ENCODE measurements around the gene SGCA. TPM values are rescaled to one million over a fixed set of nuclear protein-coding genes. Genes with fewer than 3 reads are reported as not detected.

The SGCA gene
- total RNA-seq, 2 donors from 2014 or later = 0.51 to 2.6 TPM

DNA sequence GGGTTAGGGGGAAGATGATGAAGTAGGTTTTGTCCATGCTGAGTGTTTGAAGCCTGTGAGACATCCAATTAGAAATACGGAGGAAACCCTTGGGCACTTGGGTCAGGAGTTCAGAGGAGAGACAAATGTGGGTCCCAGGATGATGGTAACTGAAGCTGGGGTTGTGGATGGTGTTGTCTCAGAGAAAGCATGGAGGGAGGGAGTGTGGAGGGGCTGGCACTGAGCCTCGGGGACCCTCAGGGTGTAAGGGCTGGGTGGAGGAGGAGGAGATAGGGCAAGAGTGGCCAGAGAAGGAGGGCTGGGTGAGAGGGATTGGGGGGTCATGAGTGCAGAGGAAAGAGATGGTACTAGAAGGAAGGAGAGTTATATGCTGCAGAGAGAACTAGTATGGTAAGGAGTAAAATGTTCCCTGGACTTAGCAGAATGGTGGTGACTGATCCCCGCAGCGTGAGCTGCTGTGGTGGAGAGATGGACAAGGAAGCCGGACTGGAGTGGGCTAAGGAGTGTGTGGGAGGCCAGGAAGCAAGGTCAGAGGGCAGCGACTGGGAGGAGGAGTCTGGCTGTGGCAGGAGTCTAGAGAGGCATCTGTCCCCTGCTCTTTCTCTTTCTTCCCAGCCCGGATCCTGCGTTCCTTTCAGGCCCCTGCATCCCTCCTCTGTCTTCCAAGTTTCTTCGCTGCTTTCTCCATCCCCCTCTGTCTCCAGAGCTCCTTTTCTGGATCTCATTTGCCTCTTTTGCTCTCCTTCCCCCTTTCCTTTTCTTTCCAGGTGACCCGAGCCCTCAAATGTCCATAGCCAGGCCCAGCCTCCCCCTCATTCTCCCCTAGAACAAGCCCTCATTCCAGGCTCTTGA lies 39.5 kb downstream of the SGCA start:
- peaks cover 46% of the 10 kb centered on the region for H3K4me1 Mint-ChIP-seq
- Histone ChIP-seq H3K27me3 (ENCODE audit: control insufficient read depth, insufficient read depth, low read length, poor library complexity, severe bottlenecking) (peaks cover 23% of the 10 kb centered on the region), H3K9ac (ENCODE audit: extremely low read depth, low read length, poor library complexity, severe bottlenecking) (no peak overlapping the region), H3K27ac (ENCODE audit: low read depth, low read length) (no peak overlapping the region), H3K9me3 (ENCODE audit: control insufficient read depth, low read length) (no peaks in the 10 kb centered on the region), H3K36me3 (ENCODE audit: control insufficient read depth, insufficient read depth, low read length) (no peaks in the 10 kb centered on the region), H3K4me3 (ENCODE audit: low read length) (no peak overlapping the region), H3K4me1 (ENCODE audit: control insufficient read depth, insufficient read depth, low read length) (peaks cover 13% of the 10 kb centered on the region)
- no peaks in the 10 kb centered on the region for H3K9me3 Mint-ChIP-seq
- H3K27me3 Mint-ChIP-seq (ENCODE audit: insufficient read depth) = peaks cover 65% of the 10 kb centered on the region
- no peak for DNase-seq
- H3K36me3 Mint-ChIP-seq (ENCODE audit: low read depth) = no peaks in the 10 kb centered on the region
- no peak overlapping the region for H3K4me3 Mint-ChIP-seq
- 65 to 84% methylated on average over 9 to 10 of the region's 10 CpGs for WGBS, 2 experiments (ENCODE audit: insufficient coverage in 1 of 2, insufficient read length in 1 of 2)
- no peak overlapping the region for H3K27ac Mint-ChIP-seq
- TF ChIP-seq, protein P1, sequence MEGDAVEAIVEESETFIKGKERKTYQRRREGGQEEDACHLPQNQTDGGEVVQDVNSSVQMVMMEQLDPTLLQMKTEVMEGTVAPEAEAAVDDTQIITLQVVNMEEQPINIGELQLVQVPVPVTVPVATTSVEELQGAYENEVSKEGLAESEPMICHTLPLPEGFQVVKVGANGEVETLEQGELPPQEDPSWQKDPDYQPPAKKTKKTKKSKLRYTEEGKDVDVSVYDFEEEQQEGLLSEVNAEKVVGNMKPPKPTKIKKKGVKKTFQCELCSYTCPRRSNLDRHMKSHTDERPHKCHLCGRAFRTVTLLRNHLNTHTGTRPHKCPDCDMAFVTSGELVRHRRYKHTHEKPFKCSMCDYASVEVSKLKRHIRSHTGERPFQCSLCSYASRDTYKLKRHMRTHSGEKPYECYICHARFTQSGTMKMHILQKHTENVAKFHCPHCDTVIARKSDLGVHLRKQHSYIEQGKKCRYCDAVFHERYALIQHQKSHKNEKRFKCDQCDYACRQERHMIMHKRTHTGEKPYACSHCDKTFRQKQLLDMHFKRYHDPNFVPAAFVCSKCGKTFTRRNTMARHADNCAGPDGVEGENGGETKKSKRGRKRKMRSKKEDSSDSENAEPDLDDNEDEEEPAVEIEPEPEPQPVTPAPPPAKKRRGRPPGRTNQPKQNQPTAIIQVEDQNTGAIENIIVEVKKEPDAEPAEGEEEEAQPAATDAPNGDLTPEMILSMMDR (conservative IDR thresholded peaks at IDR 0.05) = no peak

DNA sequence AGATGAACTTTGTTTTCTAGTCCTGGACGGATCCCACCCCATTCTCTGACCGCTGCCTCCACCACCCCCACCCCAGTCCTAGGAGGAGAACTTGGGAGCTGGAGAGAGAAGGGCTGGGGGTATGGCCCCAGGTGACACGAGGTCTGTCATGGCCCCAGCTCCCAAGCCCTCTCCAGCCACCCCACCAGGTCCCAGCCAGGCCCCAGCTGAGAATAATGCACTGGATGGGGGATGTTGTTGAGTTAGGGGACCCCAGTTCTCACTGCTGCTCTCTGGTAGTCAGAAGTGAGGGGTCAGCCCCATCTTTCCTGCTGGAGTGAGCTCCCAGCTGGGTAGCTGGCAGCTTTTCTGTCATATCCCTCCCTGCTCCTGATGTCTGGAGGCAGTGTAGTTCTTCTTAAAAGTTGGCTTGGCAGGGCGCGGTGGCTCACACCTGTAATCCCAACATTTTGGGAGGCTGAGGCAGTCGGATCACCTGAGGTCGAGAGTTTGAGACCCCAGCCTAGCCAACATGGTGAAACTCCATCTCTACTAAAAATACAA lies 40.2 kb downstream of the SGCA start:
- no peak overlapping the region for H3K9ac ChIP-seq (ENCODE audit: extremely low read depth, low read length, poor library complexity, severe bottlenecking)
- TF ChIP-seq, protein P1 (conservative IDR thresholded peaks at IDR 0.05) = no peak
- H3K4me1 ChIP-seq (ENCODE audit: control insufficient read depth, insufficient read depth, low read length) = peaks cover 20% of the 10 kb centered on the region
- H3K36me3 ChIP-seq (ENCODE audit: control insufficient read depth, insufficient read depth, low read length) = no peaks in the 10 kb centered on the region
- no peaks in the 10 kb centered on the region for H3K9me3 ChIP-seq (ENCODE audit: control insufficient read depth, low read length)
- peaks cover 60% of the 10 kb centered on the region for H3K27me3 Mint-ChIP-seq (ENCODE audit: insufficient read depth)
- H3K9me3 Mint-ChIP-seq = no peaks in the 10 kb centered on the region
- no peak overlapping the region for H3K27ac ChIP-seq (ENCODE audit: low read depth, low read length)
- H3K36me3 Mint-ChIP-seq (ENCODE audit: low read depth) = no peaks in the 10 kb centered on the region
- 92 to 98% methylated on average over 4 of the region's 7 CpGs for WGBS, 2 experiments (ENCODE audit: insufficient coverage in 1 of 2, insufficient read length in 1 of 2)
- H3K4me1 Mint-ChIP-seq = peaks cover 45% of the 10 kb centered on the region
- peaks cover 19% of the 10 kb centered on the region for H3K27me3 ChIP-seq (ENCODE audit: control insufficient read depth, insufficient read depth, low read length, poor library complexity, severe bottlenecking)
- no peak for DNase-seq
- no peak overlapping the region for H3K4me3 ChIP-seq (ENCODE audit: low read length)
- no peak overlapping the region for H3K27ac Mint-ChIP-seq
- no peak overlapping the region for H3K4me3 Mint-ChIP-seq

DNA sequence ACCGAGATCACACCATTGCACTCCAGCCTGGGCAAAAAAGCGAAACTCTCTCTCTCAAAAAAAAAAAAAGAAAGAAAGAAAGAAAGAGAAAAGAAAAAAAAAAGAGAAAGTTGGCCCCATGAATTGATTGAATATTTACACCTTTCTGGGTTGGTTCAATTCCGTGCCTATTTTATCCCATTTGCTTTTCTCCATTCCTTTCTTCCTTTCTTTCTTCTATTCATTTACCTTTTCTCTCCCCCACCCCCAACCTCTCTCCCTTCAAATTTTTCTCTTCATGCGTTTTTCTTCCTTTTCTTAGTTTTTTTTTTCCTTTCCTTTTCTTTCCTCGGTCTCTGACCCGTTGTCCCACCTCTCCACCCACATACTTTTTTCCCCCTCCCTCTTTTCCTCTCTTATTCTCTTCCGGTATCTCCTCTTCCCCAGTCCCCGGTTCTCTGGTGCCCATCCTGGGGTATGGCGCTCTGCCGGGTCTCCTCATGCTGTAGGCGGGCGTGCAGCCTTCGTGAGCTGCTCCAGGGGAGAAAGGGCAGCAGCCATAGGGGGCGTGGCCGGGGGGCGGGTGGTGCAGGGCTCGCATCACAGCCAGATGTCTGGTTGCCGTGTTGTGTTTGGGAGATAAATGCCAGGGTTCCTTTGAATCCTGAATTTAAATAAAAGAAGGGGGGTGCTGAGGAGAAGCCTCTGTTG lies 40.9 kb downstream of the SGCA start:
- Mint-ChIP-seq H3K27me3 (ENCODE audit: insufficient read depth) (peaks cover 55% of the 10 kb centered on the region), H3K4me1 (peaks cover 48% of the 10 kb centered on the region)

More for the DNA sequence above, 40.9 kb downstream of the SGCA start:
- Histone ChIP-seq H3K9me3 (ENCODE audit: control insufficient read depth, low read length) (no peaks in the 10 kb centered on the region), H3K4me3 (ENCODE audit: low read length) (no peak overlapping the region), H3K27me3 (ENCODE audit: control insufficient read depth, insufficient read depth, low read length, poor library complexity, severe bottlenecking) (peaks cover 12% of the 10 kb centered on the region), H3K27ac (ENCODE audit: low read depth, low read length) (no peak overlapping the region), H3K36me3 (ENCODE audit: control insufficient read depth, insufficient read depth, low read length) (no peaks in the 10 kb centered on the region), H3K4me1 (ENCODE audit: control insufficient read depth, insufficient read depth, low read length) (peaks cover 20% of the 10 kb centered on the region), H3K9ac (ENCODE audit: extremely low read depth, low read length, poor library complexity, severe bottlenecking) (no peak overlapping the region)
- DNase-seq = peak; percentile 94
- 31 to 40% methylated on average over 5 to 17 of the region's 18 CpGs for WGBS, 2 experiments (ENCODE audit: insufficient coverage in 1 of 2, insufficient read length in 1 of 2)
- peak overlapping the region; percentile 37 for H3K4me3 Mint-ChIP-seq
- H3K36me3 Mint-ChIP-seq (ENCODE audit: low read depth) = no peaks in the 10 kb centered on the region
- no peaks in the 10 kb centered on the region for H3K9me3 Mint-ChIP-seq
- TF ChIP-seq, protein P1 (conservative IDR thresholded peaks at IDR 0.05) = no peak
- H3K27ac Mint-ChIP-seq = no peak overlapping the region

Measured in endodermal cell (in vitro differentiated cells).